Activated CD4-positive, alpha-beta T cell treated with anti-CD3 and anti-CD28 coated beads for 36 hours (primary cell): ENCODE measurements around the gene TTLL7. TPM values are rescaled to one million over a fixed set of nuclear protein-coding genes. Genes with fewer than 3 reads are reported as not detected.

Experiments
- ATAC-seq: fragments of 200-7000 bp; cut with Tn5 transposase; one replicate; pipeline ENCODE4 v1.10.0; 2021; ENCODE audit warnings: mild to moderate bottlenecking, moderate library complexity
- CTCF ChIA-PET: fragments of 350-600 bp; sonication (Branson Sonifier 250); formaldehyde crosslinking; loops from one replicate; lab custom pipeline; 2021; ENCODE audit warnings: antibody characterized with exemption; lab: Charles Lee
- POLR2A ChIA-PET: fragments of 350-600 bp; sonication (Branson Sonifier 250); formaldehyde crosslinking; loops from one replicate; lab custom pipeline; 2021; ENCODE audit warnings: antibody characterized with exemption, inconsistent platforms; lab: Charles Lee
- DNase-seq: peaks from one replicate; pipeline ENCODE4 v3.0.0-alpha.2; 2020
- H3K27ac Mint-ChIP-seq: one replicate; pipeline ENCODE4 v1.8.0; 2021; ENCODE audit warnings: mixed read lengths
- H3K27me3 Mint-ChIP-seq: one replicate; pipeline ENCODE4 v1.8.0; 2021; ENCODE audit warnings: mixed read lengths
- H3K36me3 Mint-ChIP-seq: one replicate; pipeline ENCODE4 v1.8.0; 2021; ENCODE audit warnings: low read depth, mixed read lengths
- H3K4me1 Mint-ChIP-seq: one replicate; pipeline ENCODE4 v1.8.0; 2021; ENCODE audit warnings: mixed read lengths
- H3K4me3 Mint-ChIP-seq: one replicate; pipeline ENCODE4 v1.8.0; 2021; ENCODE audit warnings: mild to moderate bottlenecking, moderate library complexity, mixed read lengths
- H3K9me3 Mint-ChIP-seq: one replicate; pipeline ENCODE4 v1.8.0; 2021; ENCODE audit warnings: low read depth, mixed read lengths
- intact Hi-C, 2 experiments: fragments of 100-400 bp; cut with DNase I in 1 of 2; cut with micrococcal nuclease in 1 of 2; formaldehyde crosslinking; loops; one replicate each; pipeline versions ENCODE4 v1.14.2 to v1.15.1; 2022 to 2024; cut with DNase I, micrococcal nuclease
- total RNA-seq, 2 experiments: library from RNA; stranded (reverse); gene quantifications; one replicate each; pipeline ENCODE4 v1.2.3, GENCODE V29; 2021

The TTLL7 gene
- total RNA-seq, 2 experiments from 2014 or later: 1.4 to 2.6 TPM

DNA sequence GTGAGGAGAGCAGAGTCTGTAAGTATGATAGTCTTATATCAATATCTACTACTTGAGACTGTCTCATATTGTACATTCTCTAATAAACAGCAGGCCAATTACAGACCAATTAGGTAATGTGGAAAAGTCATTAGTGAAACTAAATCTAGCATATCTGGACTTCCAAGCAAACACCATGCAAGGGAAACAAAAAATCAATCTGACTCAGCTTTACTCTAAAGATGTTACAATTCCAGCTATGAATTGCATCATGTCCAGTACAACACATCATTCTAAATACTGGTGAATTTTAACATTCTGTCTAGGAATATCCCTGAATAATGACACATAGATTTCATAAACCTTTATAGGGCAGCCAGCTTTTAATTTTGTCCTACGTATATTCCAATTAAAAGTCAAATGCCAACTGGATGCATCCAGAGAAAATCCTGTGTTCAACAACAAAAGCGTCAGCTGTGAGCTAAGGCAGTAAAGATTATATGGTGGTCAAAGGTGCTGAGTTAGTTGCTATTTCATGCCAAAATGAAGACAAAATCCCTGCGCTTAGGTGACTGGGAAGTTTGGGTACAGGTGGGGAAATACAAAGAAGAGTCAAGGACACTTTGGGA, 159.3 kb downstream of the TTLL7 start:
- CTCF ChIA-PET: no interaction called here
- ATAC-seq: no peak
- no peak for DNase-seq

DNA sequence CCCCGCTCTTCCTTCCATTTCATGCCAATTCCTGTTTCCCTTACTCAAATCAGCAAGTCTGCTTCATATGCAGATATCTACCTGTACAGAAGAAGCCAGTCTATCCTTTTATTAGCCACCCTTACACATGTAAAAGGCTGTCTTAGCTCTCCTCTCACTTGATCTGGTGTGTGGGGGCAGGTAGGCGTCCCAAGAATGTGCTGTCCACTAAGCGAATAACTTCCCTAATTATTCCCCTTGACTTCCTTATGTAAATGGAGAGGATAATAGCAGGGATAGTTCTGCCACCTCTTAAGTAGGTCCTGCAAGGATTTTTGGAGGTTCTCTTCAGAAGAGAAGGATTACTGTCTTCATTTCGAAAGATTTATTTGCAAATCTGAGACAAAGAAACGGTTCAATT, 160.4 kb downstream of the TTLL7 start:
- Mint-ChIP-seq H3K4me3 (no peak overlapping the region), H3K27ac (no peak overlapping the region), H3K36me3 (no peaks in the 10 kb centered on the region), H3K27me3 (no peaks in the 10 kb centered on the region), H3K9me3 (no peaks in the 10 kb centered on the region), H3K4me1 (no peaks in the 10 kb centered on the region)
- CTCF ChIA-PET: interaction anchor here (0.5 kb wide), 1 partner anchor 979 kb away, joined by 3 read pairs; no protein-coding TSS in a partner anchor
- intact Hi-C loops: no loop called here
- POLR2A ChIA-PET: no interaction called here
- ATAC-seq: no peak
- DNase-seq: no peak

More for the DNA sequence above, 159.3 kb downstream of the TTLL7 start:
- intact Hi-C loops: no loop called here
- POLR2A ChIA-PET: no interaction called here
- no peaks in the 10 kb centered on the region for H3K4me1 Mint-ChIP-seq
- no peaks in the 10 kb centered on the region for H3K36me3 Mint-ChIP-seq
- H3K27ac Mint-ChIP-seq: peak overlapping the region; percentile 43
- H3K27me3 Mint-ChIP-seq: no peaks in the 10 kb centered on the region
- H3K4me3 Mint-ChIP-seq: no peak overlapping the region
- no peaks in the 10 kb centered on the region for H3K9me3 Mint-ChIP-seq

DNA sequence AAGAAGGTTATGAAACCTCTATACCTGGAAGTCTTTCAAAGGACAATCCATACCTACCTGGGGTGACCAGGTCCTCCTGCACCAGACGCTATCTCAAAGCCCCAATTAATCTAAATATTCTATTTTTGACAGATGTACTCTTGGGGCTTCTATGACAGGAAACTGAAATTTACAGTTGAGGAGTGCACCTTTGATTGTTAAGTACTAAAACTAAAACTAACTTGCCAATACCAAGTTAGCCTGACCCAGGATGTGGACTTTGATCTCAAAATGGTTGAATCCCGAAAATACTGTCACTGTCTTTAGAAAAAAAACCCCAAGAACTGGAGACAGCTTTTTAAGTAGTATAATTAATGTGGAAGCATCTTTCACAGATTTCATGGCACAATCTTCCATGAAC, 162.4 kb downstream of the TTLL7 start:
- DNase-seq (no peak), ATAC-seq (no peak)
- Mint-ChIP-seq H3K4me1 (no peaks in the 10 kb centered on the region), H3K9me3 (no peaks in the 10 kb centered on the region), H3K27ac (no peak overlapping the region), H3K27me3 (no peaks in the 10 kb centered on the region), H3K36me3 (no peaks in the 10 kb centered on the region), H3K4me3 (no peak overlapping the region)
- CTCF ChIA-PET: no interaction called here
- POLR2A ChIA-PET: no interaction called here
- intact Hi-C loops: no loop called here

DNA sequence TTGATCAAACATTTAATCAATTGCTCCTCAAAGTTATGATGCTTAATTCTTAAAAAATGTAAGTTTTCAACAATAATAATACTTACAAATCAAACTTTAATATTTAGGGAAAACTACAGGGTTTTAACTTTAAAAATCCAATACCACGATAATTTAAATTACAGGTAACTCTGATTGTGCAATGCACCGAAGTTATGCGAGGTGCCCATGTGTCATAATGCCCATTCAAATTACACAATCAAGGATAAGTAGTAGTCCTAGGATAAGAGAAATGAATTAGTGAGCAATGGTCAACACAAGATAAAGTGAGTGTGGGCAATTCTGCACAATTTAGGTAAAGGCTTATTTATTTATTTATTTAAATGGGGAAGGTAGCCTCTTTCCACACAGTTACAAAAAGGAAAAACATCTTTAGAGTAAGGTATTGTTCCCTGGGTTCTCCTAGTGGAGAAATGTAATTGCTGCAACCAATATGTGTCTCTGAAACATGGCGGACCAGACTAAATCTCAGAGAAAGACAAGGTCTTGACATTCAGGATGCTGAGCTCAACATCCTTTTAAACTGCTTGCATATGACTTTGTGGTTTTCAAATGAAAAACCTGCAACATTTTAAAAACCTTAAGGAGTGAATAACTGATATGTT, 164.2 kb downstream of the TTLL7 start:
- no peak for ATAC-seq
- POLR2A ChIA-PET: no interaction called here
- Mint-ChIP-seq H3K27me3 (no peaks in the 10 kb centered on the region), H3K36me3 (no peaks in the 10 kb centered on the region), H3K27ac (no peak overlapping the region), H3K4me1 (no peaks in the 10 kb centered on the region), H3K9me3 (no peaks in the 10 kb centered on the region), H3K4me3 (no peak overlapping the region)
- CTCF ChIA-PET: interaction anchor here (0.6 kb wide), 1 partner anchor 1196 kb away, joined by 3 read pairs; no protein-coding TSS in a partner anchor
- DNase-seq: no peak
- intact Hi-C loops: no loop called here

DNA sequence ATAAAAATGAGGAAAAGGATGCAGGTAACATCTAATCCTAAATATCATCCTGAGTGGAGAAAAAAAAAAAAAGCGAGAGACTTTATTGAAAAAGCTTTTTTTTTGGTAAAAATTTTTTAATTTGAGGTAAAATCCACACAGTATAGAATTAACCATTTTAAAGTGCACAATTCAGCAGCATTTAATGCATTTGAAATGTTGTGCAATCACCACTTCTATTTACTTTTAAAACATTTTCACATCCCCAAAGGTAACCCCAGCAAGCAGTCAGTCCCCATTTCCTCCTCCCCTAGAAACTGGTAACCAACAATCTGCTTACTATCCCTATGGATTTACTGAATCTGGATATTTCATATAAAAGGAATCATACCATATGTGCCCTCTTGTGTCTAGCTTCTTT, 166.7 kb downstream of the TTLL7 start:
- intact Hi-C loops: no loop called here
- ChIA-PET POLR2A (no interaction called here), CTCF (no interaction called here)

DNA sequence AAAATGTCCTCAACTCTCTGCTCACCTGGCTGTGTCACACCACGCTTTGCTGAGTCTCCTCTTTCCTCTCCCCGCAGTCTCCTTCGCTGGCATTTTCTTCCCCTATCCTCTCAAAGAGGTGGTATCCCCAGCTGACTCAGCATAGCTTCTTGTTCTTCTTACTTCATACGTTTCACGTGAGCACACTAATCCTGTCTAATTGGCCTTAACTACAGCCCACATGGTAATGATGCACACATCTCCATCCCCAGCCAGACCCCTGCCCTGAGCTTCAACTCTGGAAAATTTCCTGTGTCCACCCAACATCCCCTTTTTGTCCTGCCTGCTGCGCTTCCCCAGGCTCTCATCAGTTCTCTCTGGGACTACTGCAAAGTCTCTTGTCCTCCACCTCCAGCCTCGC, 169.8 kb downstream of the TTLL7 start:
- ChIA-PET CTCF (interaction anchor here (1.0 kb wide), 1 partner anchor 32 kb away, joined by 3 read pairs; no protein-coding TSS in a partner anchor), POLR2A (no interaction called here)
- Mint-ChIP-seq H3K4me1 (no peaks in the 10 kb centered on the region), H3K36me3 (no peaks in the 10 kb centered on the region), H3K4me3 (no peak overlapping the region), H3K9me3 (peaks cover 2% of the 10 kb centered on the region), H3K27me3 (no peaks in the 10 kb centered on the region), H3K27ac (no peak overlapping the region)
- DNase-seq (no peak), ATAC-seq (no peak)
- intact Hi-C loops: no loop called here

More for the DNA sequence above, 166.7 kb downstream of the TTLL7 start:
- DNase-seq (no peak), ATAC-seq (no peak)
- Mint-ChIP-seq H3K4me1 (no peaks in the 10 kb centered on the region), H3K27ac (no peak overlapping the region), H3K4me3 (no peak overlapping the region), H3K27me3 (no peaks in the 10 kb centered on the region), H3K9me3 (no peaks in the 10 kb centered on the region), H3K36me3 (no peaks in the 10 kb centered on the region)

DNA sequence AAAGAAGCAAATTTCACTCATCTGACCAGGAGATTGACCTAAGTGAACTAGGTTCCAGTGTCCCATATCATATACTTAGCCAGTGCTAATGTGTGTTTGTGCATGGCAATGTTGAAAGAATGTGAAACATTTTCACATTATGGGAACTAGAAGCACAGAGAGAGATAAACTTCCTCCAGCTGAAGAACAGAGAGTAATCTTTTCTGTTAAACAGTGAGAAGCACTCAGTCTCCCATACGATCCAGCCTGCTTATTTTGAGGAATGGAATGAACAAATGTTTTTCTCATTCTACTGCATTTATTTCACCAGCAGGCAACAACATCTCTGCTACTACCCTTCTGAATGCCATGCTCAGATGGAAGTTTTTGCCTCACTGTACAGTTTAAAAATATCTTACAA, 170.5 kb downstream of the TTLL7 start:
- no peaks in the 10 kb centered on the region for H3K4me1 Mint-ChIP-seq
- peaks cover 2% of the 10 kb centered on the region for H3K9me3 Mint-ChIP-seq
- POLR2A ChIA-PET: no interaction called here
- no peak overlapping the region for H3K27ac Mint-ChIP-seq
- DNase-seq (no peak), ATAC-seq (no peak)
- no peaks in the 10 kb centered on the region for H3K27me3 Mint-ChIP-seq
- CTCF ChIA-PET: interaction anchor here (1.0 kb wide), 1 partner anchor 32 kb away, joined by 3 read pairs; no protein-coding TSS in a partner anchor
- H3K36me3 Mint-ChIP-seq: no peaks in the 10 kb centered on the region
- H3K4me3 Mint-ChIP-seq: no peak overlapping the region
- intact Hi-C loops: no loop called here

DNA sequence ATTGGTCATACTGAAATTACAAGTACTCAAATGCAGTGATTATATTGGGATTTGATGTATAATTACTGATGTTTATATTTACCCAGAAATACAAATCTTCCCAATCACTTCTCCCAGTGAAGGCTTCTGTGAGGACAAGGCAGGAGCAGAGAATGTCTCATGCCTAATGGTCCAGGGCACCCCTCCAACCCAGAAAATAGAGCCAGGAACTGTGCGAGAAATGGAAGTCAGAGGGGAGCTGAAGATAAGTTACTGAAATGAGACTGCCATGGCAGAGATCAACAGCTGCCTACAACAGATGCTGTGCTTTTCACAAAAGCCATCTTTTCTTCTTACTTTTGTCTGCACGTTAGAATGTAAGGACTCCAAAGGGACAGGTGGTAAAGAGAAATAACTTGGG, 171.2 kb downstream of the TTLL7 start:
- CTCF ChIA-PET: no interaction called here
- no peaks in the 10 kb centered on the region for H3K27me3 Mint-ChIP-seq
- peaks cover 2% of the 10 kb centered on the region for H3K9me3 Mint-ChIP-seq
- H3K36me3 Mint-ChIP-seq: no peaks in the 10 kb centered on the region
- ATAC-seq (no peak), DNase-seq (no peak)
- no peak overlapping the region for H3K4me3 Mint-ChIP-seq
- no peaks in the 10 kb centered on the region for H3K4me1 Mint-ChIP-seq
- intact Hi-C loops: no loop called here
- H3K27ac Mint-ChIP-seq: no peak overlapping the region
- POLR2A ChIA-PET: no interaction called here

DNA sequence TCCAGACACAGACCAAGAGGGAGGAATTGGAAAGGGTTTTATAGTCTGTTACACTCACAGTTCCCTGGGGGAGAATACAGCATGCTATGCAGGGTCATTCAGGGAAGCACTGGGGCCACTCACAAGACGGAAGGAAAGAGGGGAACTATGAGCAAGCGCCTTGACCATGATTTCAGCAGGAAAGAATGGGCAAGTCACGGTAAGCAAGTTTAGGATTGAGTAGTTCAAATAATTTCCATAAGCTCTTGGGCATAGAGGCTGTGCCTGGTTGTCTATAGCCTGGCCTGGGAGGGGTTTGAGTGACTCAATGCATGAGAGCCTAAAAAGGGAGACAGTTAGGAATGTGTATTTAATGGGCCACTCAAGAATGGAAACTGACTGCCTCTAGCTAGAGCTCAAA, 176.7 kb downstream of the TTLL7 start:
- no peak overlapping the region for H3K27ac Mint-ChIP-seq
- DNase-seq: no peak
- no peaks in the 10 kb centered on the region for H3K4me1 Mint-ChIP-seq
- intact Hi-C loops: no loop called here
- no peaks in the 10 kb centered on the region for H3K36me3 Mint-ChIP-seq
- peaks cover 13% of the 10 kb centered on the region for H3K9me3 Mint-ChIP-seq
- H3K27me3 Mint-ChIP-seq: no peaks in the 10 kb centered on the region
- ChIA-PET CTCF (interaction anchor here (0.6 kb wide), 1 partner anchor 20 kb away, joined by 3 read pairs; no protein-coding TSS in a partner anchor), POLR2A (no interaction called here)
- H3K4me3 Mint-ChIP-seq: no peak overlapping the region
- ATAC-seq: no peak

DNA sequence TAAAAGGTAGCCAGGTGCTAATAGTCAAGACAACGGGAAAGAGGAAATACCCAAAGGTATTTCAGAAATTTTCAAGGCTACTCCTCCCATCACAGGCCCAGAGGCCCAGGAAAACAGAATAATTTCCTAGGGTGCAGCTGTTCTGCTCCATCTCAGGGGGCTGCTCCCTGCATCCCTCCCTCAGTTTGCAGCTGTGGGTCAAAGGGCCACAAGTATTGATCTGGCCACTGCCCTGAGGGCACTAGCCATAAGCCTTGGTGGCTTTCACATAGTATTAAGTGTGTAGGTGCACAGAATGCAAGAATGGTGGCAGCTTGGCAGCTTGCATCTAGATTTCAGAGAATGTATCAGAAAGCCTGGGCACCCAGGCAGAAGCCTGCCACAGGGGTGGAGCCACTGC, 179.5 kb downstream of the TTLL7 start:
- intact Hi-C loops: no loop called here
- no peaks in the 10 kb centered on the region for H3K4me1 Mint-ChIP-seq
- POLR2A ChIA-PET: no interaction called here
- no peaks in the 10 kb centered on the region for H3K27me3 Mint-ChIP-seq
- H3K36me3 Mint-ChIP-seq: no peaks in the 10 kb centered on the region
- H3K27ac Mint-ChIP-seq: no peak overlapping the region
- CTCF ChIA-PET: interaction anchor here (0.6 kb wide), 1 partner anchor 183 kb away, joined by 5 read pairs; no protein-coding TSS in a partner anchor
- no peak overlapping the region for H3K4me3 Mint-ChIP-seq
- no peak for ATAC-seq
- no peak for DNase-seq
- peaks cover 12% of the 10 kb centered on the region for H3K9me3 Mint-ChIP-seq

DNA sequence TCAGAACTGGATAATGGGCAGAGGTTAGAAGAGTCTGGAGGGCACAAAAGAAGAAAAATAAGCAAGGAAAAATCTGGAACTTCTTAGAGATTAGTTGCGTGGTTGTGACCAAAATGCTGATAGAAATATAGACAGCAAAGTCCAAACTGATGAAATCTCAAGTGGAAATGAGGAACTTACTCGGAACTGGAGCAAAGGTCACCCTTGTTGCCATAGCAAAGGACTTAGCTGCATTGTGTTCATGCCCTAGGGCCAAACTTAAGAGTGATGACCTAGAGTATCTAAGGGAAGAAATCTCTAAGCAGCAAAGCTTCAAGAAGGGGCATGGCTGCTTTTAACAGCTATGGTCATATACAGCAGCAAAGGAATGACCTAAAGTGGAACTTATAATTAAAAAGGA, 180.0 kb downstream of the TTLL7 start:
- CTCF ChIA-PET: no interaction called here
- H3K36me3 Mint-ChIP-seq: no peaks in the 10 kb centered on the region

DNA sequence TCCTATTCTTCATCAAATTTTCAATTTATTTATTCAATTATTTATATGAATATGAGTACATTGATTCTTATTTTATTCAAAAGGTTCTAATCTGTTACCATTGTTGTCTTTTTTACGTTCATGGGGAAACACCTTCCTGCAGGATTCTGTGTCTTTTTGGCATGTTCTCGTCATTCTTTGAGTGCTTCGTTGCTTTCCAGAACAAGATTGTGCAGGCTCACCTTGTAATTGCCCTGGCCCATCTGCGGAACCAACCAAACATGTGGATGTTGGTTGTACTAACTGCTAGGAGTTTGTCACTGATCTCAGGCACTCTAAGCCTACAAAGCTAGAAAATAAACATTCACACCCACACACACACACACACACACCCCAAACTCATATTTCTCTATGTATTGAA, 182.1 kb downstream of the TTLL7 start:
- intact Hi-C loops: no loop called here
- DNase-seq (no peak), ATAC-seq (no peak)
- Mint-ChIP-seq H3K4me1 (no peaks in the 10 kb centered on the region), H3K9me3 (peaks cover 9% of the 10 kb centered on the region), H3K36me3 (no peaks in the 10 kb centered on the region), H3K27me3 (no peaks in the 10 kb centered on the region), H3K27ac (no peak overlapping the region), H3K4me3 (no peak overlapping the region)
- CTCF ChIA-PET: no interaction called here
- POLR2A ChIA-PET: no interaction called here

More for the DNA sequence above, 180.0 kb downstream of the TTLL7 start:
- Mint-ChIP-seq H3K27me3 (no peaks in the 10 kb centered on the region), H3K4me3 (no peak overlapping the region), H3K4me1 (no peaks in the 10 kb centered on the region), H3K9me3 (peaks cover 11% of the 10 kb centered on the region), H3K27ac (no peak overlapping the region)
- ATAC-seq: no peak
- DNase-seq: no peak
- POLR2A ChIA-PET: no interaction called here
- intact Hi-C loops: no loop called here
